Fibroblast of pulmonary artery (primary cell): ENCODE results near the gene MAP3K12.
"Not testable (repeated sequence)": the region's sequence is repeated elsewhere in the genome, so short reads cannot be mapped to it uniquely, and the experiment has no call there.

Source experiments
- DNase-seq: peaks from one replicate; pipeline ENCODE4 v3.0.0-alpha.2; 2010; ENCODE audit warnings: low read depth
- H3K4me3 ChIP-seq: replicated peaks from 2 replicates; pipeline ENCODE4 v1.5.1; 2011; ENCODE audit warnings: low read depth, mild to moderate bottlenecking, control low read depth, low read length, moderate library complexity
- CTCF ChIP-seq: IDR thresholded peaks from 2 replicates; pipeline ENCODE4 v1.5.1; 2011; ENCODE audit warnings: mild to moderate bottlenecking, control low read depth, low read length, inconsistent platforms; ENCODE audit errors: missing control alignments

Gene MAP3K12

DNA sequence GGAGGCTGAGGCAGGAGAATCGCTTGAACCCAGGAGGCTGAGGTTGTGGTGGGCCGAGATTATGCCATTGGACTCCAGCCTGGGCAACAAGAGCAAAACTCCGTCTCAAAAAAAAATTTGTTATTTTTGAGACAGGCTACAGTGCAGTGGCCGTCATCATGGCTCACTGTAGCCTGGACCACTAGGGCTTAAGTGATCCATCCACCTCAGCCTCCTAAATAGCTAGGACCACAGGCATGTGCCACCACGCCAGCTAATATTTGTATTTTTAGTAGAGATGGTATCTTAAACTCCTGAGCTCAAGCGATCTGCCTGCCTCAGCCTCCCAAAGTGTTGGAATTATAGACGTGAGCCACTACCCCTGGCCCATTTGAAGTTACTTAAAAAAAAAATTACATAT is 48.3 kb downstream of the MAP3K12 start:
- no peak overlapping the region for H3K4me3 ChIP-seq
- DNase-seq = no peak
- TF ChIP-seq CTCF = no peak

DNA sequence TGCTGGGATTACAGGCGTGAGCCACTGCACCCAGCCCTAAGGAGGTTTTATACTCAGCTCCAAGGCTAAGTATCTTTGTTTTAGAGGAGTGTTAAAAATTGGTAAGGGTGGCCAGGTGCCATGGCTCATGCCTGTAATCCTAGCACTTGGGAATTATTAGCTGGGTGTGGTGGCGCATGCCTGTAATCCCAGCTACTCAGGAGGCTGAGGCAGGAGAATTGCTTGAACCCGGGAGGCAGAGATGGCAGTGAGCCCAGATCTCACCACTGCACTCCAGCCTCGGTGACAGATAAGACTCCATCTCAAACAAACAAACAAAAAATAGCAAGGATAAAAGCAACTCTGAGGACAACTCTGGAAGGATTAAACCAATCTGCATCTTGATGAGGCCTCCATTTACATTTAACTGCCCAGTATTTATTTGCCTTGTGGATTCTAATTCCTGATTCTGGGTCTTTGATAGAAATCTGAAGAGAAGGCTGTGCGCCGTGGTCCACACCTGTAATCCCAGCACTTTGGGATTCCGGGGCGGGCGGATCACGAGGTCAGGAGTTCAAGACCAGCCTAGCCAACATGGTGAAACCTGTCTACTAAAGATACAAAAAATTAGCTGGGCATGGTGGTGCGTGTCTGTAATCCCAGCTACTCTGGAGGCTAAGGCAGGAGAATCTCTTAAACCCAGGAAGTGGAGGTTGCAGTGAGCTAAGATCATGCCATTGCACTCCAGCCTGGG is 54.5 kb downstream of the MAP3K12 start:
- not testable (repeated sequence) for H3K4me3 ChIP-seq, DNase-seq

GRCh38 chr12:53443955-53444354 is 55.3 kb downstream of the MAP3K12 start:
- TF ChIP-seq CTCF = no peak
- DNase-seq = no peak
- peak overlapping the region; percentile 10 for H3K4me3 ChIP-seq

GRCh38 chr12:53441040-53441833 is 58.0 kb downstream of the MAP3K12 start, which contains the start of gene PRR13:
Gene PRR13, plus strand, starts transcription at chr12:53441734. Its CDS starts 981 bp downstream, at chr12:53442715.
- no peak for TF ChIP-seq CTCF
- peak; percentile 99 for DNase-seq
- peak within 1 kb of the TSS; percentile 80 for H3K4me3 ChIP-seq

DNA sequence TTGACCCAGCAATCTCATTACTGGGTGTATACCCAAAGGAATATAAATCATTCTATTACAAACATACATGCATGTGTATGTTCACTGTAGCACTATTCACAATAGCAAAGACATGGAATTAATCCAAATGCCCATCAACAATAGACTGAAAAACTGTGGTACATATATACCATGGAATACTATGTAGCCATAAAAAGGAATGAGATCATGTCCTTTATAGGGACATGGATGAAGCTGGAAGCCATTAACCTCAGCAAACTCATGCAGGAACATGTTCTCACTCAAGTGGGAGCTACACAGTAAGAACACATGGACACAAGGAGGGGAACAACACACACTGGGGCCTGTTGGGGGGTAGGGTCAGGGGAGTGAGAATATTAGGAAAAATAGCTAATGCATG is 59.7 kb downstream of the MAP3K12 start:
- not testable (repeated sequence) for DNase-seq, H3K4me3 ChIP-seq

- DNase-seq, H3K4me3 ChIP-seq: not testable (repeated sequence)
Observed at GRCh38 chr12:53435326-53435725, 63.9 kb downstream of the MAP3K12 start.

DNA sequence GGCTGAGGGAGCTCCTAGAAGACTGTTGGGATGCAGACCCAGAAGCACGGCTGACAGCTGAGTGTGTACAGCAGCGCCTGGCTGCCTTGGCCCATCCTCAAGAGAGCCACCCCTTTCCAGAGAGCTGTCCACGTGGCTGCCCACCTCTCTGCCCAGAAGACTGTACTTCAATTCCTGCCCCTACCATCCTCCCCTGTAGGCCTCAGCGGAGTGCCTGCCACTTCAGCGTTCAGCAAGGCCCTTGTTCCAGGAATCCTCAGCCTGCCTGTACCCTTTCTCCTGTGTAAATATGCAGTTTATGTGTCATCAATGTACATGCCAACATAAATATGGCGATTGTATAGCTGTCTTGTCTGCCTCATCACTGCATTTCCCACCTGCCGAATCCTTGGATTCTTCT is 68.1 kb downstream of the MAP3K12 start:
- H3K4me3 ChIP-seq = no peak overlapping the region
- no peak for DNase-seq
- TF ChIP-seq CTCF = no peak

GRCh38 chr12:53430116-53430515 is 69.1 kb downstream of the MAP3K12 start:
- TF ChIP-seq CTCF = no peak
- H3K4me3 ChIP-seq = no peak overlapping the region
- DNase-seq = no peak
